Measurements from ENCODE around the gene POLR1A.

- TF ChIP-seq CTCF (IDR thresholded peaks at IDR 0.05) = no peak
- TF ChIP-seq ZFX (IDR thresholded peaks at IDR 0.05; ENCODE audit: borderline replicate concordance) = no peak
These were observed 72.7 kb downstream of the POLR1A start for GRCh38 chr2:86032861-86033595.

Measured in 22Rv1 (cell line).